Heart left ventricle (tissue), 16 donors: ENCODE data around the gene ZBTB20. TPM values are rescaled to one million over a fixed set of nuclear protein-coding genes. Genes with fewer than 3 reads are reported as not detected.

ENCODE experiments used
- ATAC-seq, 4 donors: fragments of 200-7000 bp; cut with Tn5 transposase; one replicate each; pipeline ENCODE4 v1.9.1; 2020 to 2022; ENCODE audit warnings: moderate library complexity in 4 of 4, mild to moderate bottlenecking in 3 of 4, moderate number of reproducible peaks in 1 of 4
- DNase-seq, 5 donors: peaks; one replicate each; pipeline ENCODE4 v3.0.0-alpha.2; 2020
- H3K27ac ChIP-seq, 12 donors: fragments of 200-600 bp; sonication (generic) in 4 of 12; one replicate each; pipeline versions ENCODE4 v1.5.0 to v1.8.0; 2016 to 2022; ENCODE audit warnings: mild to moderate bottlenecking in 2 of 12
- H3K27me3 ChIP-seq, 9 donors: fragments of 200-600 bp; sonication (generic) in 2 of 9; one replicate each; pipeline versions ENCODE4 v1.5.1 to v1.8.0; 2016 to 2022; ENCODE audit warnings: mild to moderate bottlenecking in 3 of 9
- H3K36me3 ChIP-seq, 9 donors: fragments of 200-600 bp; sonication (generic) in 2 of 9; one replicate each; pipeline versions ENCODE4 v1.5.0 to v1.8.0; 2018 to 2022; ENCODE audit warnings: mild to moderate bottlenecking in 2 of 9
- H3K4me1 ChIP-seq, 12 donors: fragments of 200-600 bp; sonication (generic) in 4 of 12; one replicate each; pipeline versions ENCODE4 v1.5.0 to v1.8.0; 2016 to 2022; ENCODE audit warnings: mild to moderate bottlenecking in 3 of 12
- H3K4me3 ChIP-seq, 12 donors: fragments of 200-600 bp; sonication (generic) in 4 of 12; one replicate each; pipeline versions ENCODE4 v1.5.0 to v1.8.0; 2017 to 2022; ENCODE audit warnings: mild to moderate bottlenecking in 9 of 12, moderate library complexity in 4 of 12
- H3K9me3 ChIP-seq, 12 donors: fragments of 200-600 bp; sonication (generic) in 4 of 12; one replicate each; pipeline versions ENCODE4 v1.5.0 to v1.8.0; 2016 to 2022; ENCODE audit warnings: mild to moderate bottlenecking in 1 of 12
- POLR2A ChIP-seq, 2 donors: fragments of 450-650 bp; IDR thresholded peaks; one replicate each; pipeline ENCODE4 v1.6.1; 2017; ENCODE audit warnings: antibody characterized with exemption in 2 of 2, mild to moderate bottlenecking in 2 of 2, moderate library complexity in 2 of 2
- WGBS, 4 donors: extraction: QIAGEN DNeasy Blood & Tissue Kit in 2 of 4; methylation state at CpG; one replicate each; pipeline versions ENCODE4 v1.1.5 to v1.1.7; 2013 to 2018; 5-methylcytosine and 5-hydroxymethylcytosine counted together
- intact Hi-C, 10 donors: fragments of 100-400 bp; cut with DNase I; formaldehyde crosslinking; loops; one replicate each; pipeline versions ENCODE4 v1.11.1 to v1.14.2; 2022
- polyA plus RNA-seq, 2 donors: library from polyadenylated mRNA; stranded (reverse); fragments of 200-250 nt; gene quantifications; one replicate each; pipeline ENCODE4 v1.2.3, GENCODE V29; 2013
- total RNA-seq, 9 donors: library from RNA; depleted of rRNA in 2 of 9; stranded (reverse); fragments of >200 nt in 2 of 9; fragmentation: NEBNext Ultra II Directional in 3 of 9; extraction: Animal tissue kit (Norgen Biotek cat#: 25700) in 3 of 9; gene quantifications; one replicate each; pipeline versions ENCODE4 v1.1.0 to v1.2.4, GENCODE V29; 2016 to 2023
- TF ChIP-seq, protein P1 (sequence below), 12 donors: fragments of 200-600 bp; sonication (generic) in 4 of 12; IDR thresholded peaks; one replicate each; pipeline versions ENCODE4 v1.5.0 to v1.8.0; 2018 to 2022; ENCODE audit warnings: antibody characterized with exemption in 12 of 12, mild to moderate bottlenecking in 5 of 12
- donor health status: ischemic (EF 13 %, LVEDD 7.1; RV severe dilation, severe dysfunction).
- donor health status: healthy with polysubstance abuse.
- donor health status: DM: no; HTN: yes; CAD: no.
- donor health status: DM: no; HTN: no; CAD: no.
- donor health status: ischemic (EF 25% LVEDD 6.9; RV normal size, moderate dysfunction).
- donor health status: ischemic (EF 25% LVEDD 5.7; RV mildly dilated, moderate dysfunction).
- donor health status: healthy.
- donor health status: DM: yes; HTN: yes; CAD: no.
- donor health status: ischemic (EF 35%, LVEDD 5.7; RV mildly dilated, moderate dysfunction).
- donor health status: nonischemic (EF 11% LVEDD 7.7; RV severe dilation, severe dysfunction).
- donor health status: DM: yes; HTN: yes; CAD: no.
- donor health status: PGD.
- donor health status: ischemic (EF 29% LVEDD 5.4; RV normal size, mild dysfunction).
- donor health status: nonischemic (EF 23%, LVEDD 6.1; RV moderate dilation, normal function).

The ZBTB20 gene
- total and polyA plus RNA-seq, 11 donors: 6.2 to 109 (median 77.3) TPM

DNA sequence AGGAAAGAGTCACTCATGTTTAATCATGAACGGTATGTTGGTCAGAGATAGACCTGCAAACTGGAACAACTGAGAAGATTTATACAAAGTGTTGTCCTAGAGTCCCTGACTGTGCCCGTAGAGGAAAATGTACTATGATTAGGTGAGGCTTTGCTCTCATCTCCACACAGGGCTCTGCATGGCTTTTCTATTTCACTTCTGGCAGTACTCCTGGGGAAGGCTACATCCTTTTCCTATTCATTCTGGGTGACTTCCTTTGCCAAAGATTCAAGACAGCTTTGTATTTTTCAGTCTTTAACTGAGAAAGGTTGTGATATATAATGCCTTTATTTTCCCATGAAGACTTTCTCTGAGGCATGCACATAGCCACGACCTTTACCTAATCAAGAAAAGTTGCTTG is 414.7 kb downstream of the ZBTB20 start:
- no peak for DNase-seq
- intact Hi-C loops: loop anchor here in 1 of 10 donors (5.0 kb wide), 1 partner anchor 35 kb away; no protein-coding TSS in a partner anchor
- no peaks in the 10 kb centered on the region for H3K9me3 ChIP-seq
- H3K4me1 ChIP-seq: peaks cover 0 to 42% (median 21%) of the 10 kb centered on the region in 12 donors
- WGBS, 4 donors: 19 to 30% (median 30%) methylated on average over 3 of the region's 3 CpGs
- no peak overlapping the region for H3K4me3 ChIP-seq
- H3K27me3 ChIP-seq: no peaks in the 10 kb centered on the region
- ATAC-seq: peak in 1 of 4 donors; percentile 52
- peak overlapping the region in 1 of 12 donors; percentile 4 for H3K27ac ChIP-seq
- H3K36me3 ChIP-seq: no peaks in the 10 kb centered on the region
- TF ChIP-seq POLR2A (IDR thresholded peaks at IDR 0.05): no peak
- TF ChIP-seq, protein P1, sequence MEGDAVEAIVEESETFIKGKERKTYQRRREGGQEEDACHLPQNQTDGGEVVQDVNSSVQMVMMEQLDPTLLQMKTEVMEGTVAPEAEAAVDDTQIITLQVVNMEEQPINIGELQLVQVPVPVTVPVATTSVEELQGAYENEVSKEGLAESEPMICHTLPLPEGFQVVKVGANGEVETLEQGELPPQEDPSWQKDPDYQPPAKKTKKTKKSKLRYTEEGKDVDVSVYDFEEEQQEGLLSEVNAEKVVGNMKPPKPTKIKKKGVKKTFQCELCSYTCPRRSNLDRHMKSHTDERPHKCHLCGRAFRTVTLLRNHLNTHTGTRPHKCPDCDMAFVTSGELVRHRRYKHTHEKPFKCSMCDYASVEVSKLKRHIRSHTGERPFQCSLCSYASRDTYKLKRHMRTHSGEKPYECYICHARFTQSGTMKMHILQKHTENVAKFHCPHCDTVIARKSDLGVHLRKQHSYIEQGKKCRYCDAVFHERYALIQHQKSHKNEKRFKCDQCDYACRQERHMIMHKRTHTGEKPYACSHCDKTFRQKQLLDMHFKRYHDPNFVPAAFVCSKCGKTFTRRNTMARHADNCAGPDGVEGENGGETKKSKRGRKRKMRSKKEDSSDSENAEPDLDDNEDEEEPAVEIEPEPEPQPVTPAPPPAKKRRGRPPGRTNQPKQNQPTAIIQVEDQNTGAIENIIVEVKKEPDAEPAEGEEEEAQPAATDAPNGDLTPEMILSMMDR (IDR thresholded peaks at IDR 0.05): no peak

GRCh38 chr3:114730397-114730796 is 416.7 kb downstream of the ZBTB20 start:
- peak in 3 of 4 donors; percentile 38 to 75 (median 61) for ATAC-seq

DNA sequence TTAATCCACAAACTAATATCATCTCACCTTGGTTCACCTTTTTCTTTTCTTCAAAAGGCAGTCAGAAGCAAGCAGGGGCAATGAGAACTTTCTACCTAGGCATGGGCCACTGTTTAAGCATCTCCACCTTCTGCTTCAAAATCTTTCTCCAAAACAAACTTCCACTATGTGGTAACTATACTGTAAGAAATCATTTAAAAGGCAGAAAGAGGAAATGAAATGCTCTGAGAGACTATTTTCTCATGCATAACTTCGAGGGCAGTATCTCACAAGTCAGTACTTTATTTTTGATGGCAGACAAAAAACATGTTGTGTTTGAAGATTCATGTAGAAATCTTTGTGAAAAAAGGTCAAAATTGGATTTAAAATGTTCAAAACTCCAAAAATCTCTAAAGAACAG is 419.7 kb downstream of the ZBTB20 start:
- intact Hi-C loops: no loop called here
- Histone ChIP-seq H3K9me3 (no peaks in the 10 kb centered on the region), H3K36me3 (no peaks in the 10 kb centered on the region), H3K27me3 (no peaks in the 10 kb centered on the region), H3K4me3 (no peak overlapping the region), H3K27ac (no peak overlapping the region), H3K4me1 (peaks cover 0 to 46% (median 15%) of the 10 kb centered on the region in 12 donors)
- WGBS, 4 donors: 43 to 61% (median 53%) methylated on average over 1 of the region's 1 CpG
- no peak for DNase-seq
- ATAC-seq: no peak
- no peak for TF ChIP-seq POLR2A (IDR thresholded peaks at IDR 0.05)
- TF ChIP-seq, protein P1 (IDR thresholded peaks at IDR 0.05): no peak

More at GRCh38 chr3:114730397-114730796, 416.7 kb downstream of the ZBTB20 start:
- Histone ChIP-seq H3K36me3 (no peaks in the 10 kb centered on the region), H3K9me3 (no peaks in the 10 kb centered on the region), H3K4me3 (no peak overlapping the region), H3K4me1 (peaks cover 0 to 54% (median 22%) of the 10 kb centered on the region in 12 donors), H3K27ac (no peak overlapping the region), H3K27me3 (no peaks in the 10 kb centered on the region)
- intact Hi-C loops: loop anchor here in 1 of 10 donors (5.0 kb wide), 1 partner anchor 33 kb away; no protein-coding TSS in a partner anchor
- no peak for DNase-seq
- TF ChIP-seq POLR2A (IDR thresholded peaks at IDR 0.05): no peak
- TF ChIP-seq, protein P1 (IDR thresholded peaks at IDR 0.05): no peak
- 47 to 67% (median 55%) methylated on average over 1 of the region's 1 CpG for WGBS, 4 donors

DNA sequence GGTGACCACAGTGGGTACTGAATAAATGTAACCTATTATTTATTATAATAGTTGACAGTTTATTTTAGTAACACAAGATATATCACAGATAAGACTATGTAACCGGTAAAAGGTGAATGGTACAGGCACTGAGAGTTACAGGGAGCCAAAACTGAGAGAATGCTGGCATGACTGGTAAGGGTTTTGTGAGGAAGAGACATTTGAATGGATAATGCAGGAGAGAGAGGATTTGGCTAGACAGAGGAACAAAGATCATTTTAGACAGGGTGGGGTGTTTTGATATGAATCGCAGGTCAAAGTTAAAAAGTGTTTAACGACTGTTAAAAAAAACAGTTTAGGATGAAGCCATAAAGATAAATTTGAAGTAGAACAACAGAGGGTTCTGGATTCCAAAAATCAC is 421.1 kb downstream of the ZBTB20 start:
- Histone ChIP-seq H3K4me1 (peaks cover 0 to 35% (median 13%) of the 10 kb centered on the region in 12 donors), H3K27ac (no peak overlapping the region), H3K9me3 (no peaks in the 10 kb centered on the region), H3K36me3 (no peaks in the 10 kb centered on the region), H3K27me3 (no peaks in the 10 kb centered on the region), H3K4me3 (no peak overlapping the region)
- DNase-seq (no peak), ATAC-seq (no peak)
- intact Hi-C loops: no loop called here
- no peak for TF ChIP-seq POLR2A (IDR thresholded peaks at IDR 0.05)
- TF ChIP-seq, protein P1 (IDR thresholded peaks at IDR 0.05): no peak
- WGBS, 4 donors: 64 to 74% (median 69%) methylated on average over 3 of the region's 3 CpGs
